ENCODE results near the gene MPI.
"Not testable (repeated sequence)": the region's sequence is repeated elsewhere in the genome, so short reads cannot be mapped to it uniquely, and the experiment has no call there.

MPI gene

GRCh38 chr15:74893627-74894026, 3.8 kb downstream of the MPI start:
- no peak for DNase-seq

- DNase-seq: not testable (repeated sequence)
Observed at GRCh38 chr15:74894383-74894782, 4.5 kb downstream of the MPI start.

- DNase-seq: no peak
Observed at GRCh38 chr15:74895830-74896229, 6.0 kb downstream of the MPI start.

DNA sequence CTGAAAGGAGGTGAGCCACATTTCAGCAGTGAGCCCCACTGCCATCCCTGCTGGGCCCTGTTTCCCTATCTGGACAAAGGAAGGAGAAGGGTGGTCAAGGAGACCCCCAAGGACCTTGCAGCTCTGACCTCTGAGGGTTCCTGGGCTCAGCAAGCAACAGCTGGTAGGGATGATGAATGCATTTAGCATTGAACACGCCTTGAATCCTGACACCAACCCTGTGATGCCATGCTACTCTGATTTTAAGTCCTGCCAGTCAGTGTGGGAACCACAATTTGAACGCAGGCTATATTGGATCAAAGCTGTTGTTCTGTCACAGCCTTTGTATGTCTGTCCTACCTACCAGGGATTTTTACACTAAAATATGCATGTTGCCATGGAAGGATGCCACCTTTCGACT, 6.5 kb downstream of the MPI start:
- no peak for DNase-seq

GRCh38 chr15:74897300-74897701, 7.5 kb downstream of the MPI start:
- DNase-seq: no peak

DNA sequence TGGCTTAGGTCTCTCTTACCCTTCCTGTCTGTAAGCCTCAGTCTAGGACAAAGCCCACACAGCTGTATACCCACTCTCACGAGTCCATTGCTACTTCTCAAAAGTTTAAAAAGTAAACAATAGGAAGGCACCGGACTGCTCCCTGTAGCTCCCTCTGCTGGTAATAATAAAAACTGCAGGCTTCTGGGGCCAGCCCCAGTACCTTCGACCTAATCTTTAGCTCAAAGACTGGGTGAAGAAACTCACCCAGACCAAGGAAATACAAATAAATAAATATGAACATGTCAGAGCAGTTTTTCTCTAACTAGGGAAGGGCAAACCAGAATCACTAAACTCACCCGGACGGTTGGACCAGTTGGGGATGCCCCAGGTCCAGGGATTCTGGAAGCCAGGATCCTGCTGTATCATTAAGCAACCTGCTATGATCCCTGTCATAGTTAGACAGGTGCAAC, 11.8 kb downstream of the MPI start:
- no peak for DNase-seq

GRCh38 chr15:74902295-74903075, 12.6 kb downstream of the MPI start:
- no peak for DNase-seq

DNA sequence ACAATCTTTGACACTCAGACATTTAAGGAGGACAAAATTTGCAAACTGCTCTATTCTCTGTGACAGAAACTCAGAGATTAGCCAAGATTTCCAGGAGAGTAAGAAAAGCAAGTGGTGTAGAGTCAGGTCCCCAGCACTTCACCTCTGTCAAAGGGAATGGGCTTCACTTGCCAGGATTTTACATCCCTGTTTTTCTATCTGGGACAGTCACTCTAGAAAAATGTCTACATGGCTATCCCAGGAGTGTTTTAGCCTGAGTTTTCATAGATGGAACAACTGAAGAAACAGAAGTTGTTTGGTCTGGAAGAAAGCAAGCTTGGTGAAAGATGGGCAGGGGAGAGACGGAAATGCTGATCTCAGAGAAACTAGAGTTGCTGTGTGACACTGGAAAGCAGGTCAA, 13.8 kb downstream of the MPI start:
- no peak for DNase-seq

DNA sequence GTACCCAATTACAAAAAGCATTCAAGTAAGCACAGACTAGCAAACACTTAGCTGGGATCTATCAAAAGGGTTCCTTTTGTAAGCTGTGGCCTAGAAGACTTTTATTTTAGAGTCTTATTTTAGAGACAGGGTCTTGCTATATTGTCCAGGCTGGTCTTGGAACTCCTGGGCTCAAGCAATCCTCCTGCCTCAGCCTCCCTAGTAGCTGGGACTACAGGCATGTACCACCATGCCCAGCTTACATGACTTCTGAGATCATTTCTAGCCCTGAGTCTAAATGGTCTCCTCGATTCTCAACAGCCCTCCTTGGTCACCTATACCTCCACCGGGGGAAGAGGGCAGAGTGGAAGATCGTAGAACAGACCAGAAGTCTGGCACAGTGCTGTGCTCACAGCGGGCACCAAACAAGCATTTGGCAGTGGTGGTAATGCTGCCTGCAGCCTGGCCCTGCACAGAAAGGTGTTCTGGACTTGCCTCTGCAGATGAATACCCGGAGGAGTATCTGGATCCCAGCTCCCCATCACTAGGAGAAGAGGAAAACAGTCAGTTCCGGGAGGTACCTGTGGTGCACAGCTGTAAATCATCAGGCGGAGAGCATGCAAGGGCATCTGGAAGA, 14.5 kb downstream of the MPI start:
- DNase-seq: no peak

GRCh38 chr15:74906067-74906449, 16.2 kb downstream of the MPI start:
- DNase-seq: no peak

- DNase-seq: peak; percentile 50
Observed at GRCh38 chr15:74906450-74907162, 16.8 kb downstream of the MPI start, which contains the start of gene FAM219B. Gene FAM219B, minus strand, starts transcription at chr15:74906851. Its CDS starts 51 bp downstream, at chr15:74906800.

- no peak for DNase-seq
Observed at GRCh38 chr15:74907163-74907870, 17.5 kb downstream of the MPI start.

GRCh38 chr15:74908635-74909034, 18.8 kb downstream of the MPI start:
- no peak for DNase-seq

- DNase-seq: no peak
Observed at GRCh38 chr15:74913041-74913440, 23.2 kb downstream of the MPI start.

DNA sequence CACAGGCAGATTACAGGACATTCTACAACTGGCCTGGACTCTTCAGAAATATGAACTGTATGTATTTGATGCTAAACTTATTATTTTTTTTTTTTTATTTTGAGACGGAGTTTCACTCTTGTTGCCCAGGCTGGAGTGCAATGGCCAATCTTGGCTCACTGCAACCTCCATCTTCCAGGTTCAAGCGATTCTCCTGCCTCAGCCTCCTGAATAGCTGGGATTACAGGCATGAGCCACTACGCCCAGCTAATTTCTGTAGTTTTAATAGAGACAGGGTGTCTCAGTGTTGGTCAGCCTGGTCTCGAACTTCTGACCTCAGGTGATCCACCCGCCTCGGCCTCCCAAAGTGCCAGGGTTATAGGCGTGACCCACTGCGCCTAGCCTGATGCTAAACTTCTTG, 24.0 kb downstream of the MPI start:
- DNase-seq: not testable (repeated sequence)

- DNase-seq: no peak
Observed at GRCh38 chr15:74917676-74918075, 27.8 kb downstream of the MPI start.

DNA sequence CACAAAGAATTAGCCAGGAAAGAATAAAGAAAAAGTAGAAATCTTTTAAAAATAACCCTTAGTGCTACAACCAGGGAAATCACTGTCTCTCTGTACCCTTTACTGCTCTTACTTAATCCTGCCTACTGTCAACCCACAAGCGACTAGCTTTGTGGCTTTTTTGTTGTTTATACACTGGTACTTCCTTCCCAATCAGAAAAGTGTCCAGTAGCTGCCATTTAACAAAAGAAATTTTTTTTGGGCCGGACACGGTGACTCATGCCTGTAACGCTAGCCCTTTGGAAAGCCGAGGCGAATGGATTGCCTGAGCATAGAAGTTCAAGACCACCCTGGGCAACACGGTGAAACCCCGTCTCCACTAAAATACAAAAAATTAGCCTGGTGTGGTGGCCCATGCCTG, 30.6 kb downstream of the MPI start:
- DNase-seq: no peak

- DNase-seq: no peak
Observed at GRCh38 chr15:74924525-74924924, 34.7 kb downstream of the MPI start.

- DNase-seq: no peak
Observed at GRCh38 chr15:74928771-74929198, 38.9 kb downstream of the MPI start.

DNA sequence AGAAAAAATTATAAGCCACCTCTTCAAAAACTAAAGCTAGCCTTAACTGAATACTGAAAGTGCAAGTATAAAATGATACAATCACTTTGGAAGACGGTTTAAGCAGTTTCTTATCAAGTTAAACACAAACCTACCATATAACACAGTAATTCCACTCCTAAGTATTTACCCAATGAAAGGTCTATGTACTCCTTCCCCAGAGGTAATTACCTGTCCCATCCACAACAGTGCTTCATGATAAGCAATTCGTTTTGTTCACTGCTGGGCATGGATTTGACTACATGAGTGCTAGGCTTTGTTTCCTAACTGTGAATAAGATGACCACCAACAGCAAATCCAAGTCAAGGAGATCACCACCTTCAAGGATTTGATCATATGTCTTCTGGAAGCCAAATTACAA, 43.7 kb downstream of the MPI start:
- no peak for DNase-seq

- not testable (repeated sequence) for DNase-seq
Observed at GRCh38 chr15:74935193-74935592, 45.4 kb downstream of the MPI start.

DNA sequence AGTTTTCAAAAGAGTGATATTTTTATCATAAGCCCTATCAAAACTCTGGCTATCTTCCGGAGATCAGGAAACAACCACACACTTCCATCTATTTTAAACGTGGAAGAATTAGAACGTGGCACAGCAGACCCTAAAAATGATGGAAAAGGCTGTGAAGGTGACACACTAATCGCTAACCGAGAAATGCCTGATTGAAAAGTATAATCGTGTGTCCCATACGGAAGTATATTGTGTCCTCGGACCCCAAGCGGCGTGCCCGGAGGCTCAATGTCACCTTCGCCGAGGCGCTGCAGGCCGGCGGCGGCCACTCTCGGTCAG, 47.4 kb downstream of the MPI start:
- no peak for DNase-seq

Data from DMS79 treated with DMSO at 0.1 percent for 48 hours (cell line).